HL-60 (cell line): Measurements from ENCODE around the gene ASB8.

Source experiments
- CTCF ChIP-seq: IDR thresholded peaks from one replicate; pipeline ENCODE4 v1.5.1; 2011; ENCODE audit warnings: low read length, control low read depth, inconsistent platforms; ENCODE audit not compliant: insufficient read depth
- GABPA ChIP-seq: IDR thresholded peaks from 2 replicates; pipeline ENCODE4 v1.6.1; 2012; ENCODE audit warnings: low read depth
- POLR2AphosphoS5 ChIP-seq: IDR thresholded peaks from 2 replicates; pipeline ENCODE4 v1.6.1; 2012; ENCODE audit warnings: low read depth
- REST ChIP-seq: IDR thresholded peaks from 2 replicates; pipeline ENCODE4 v1.6.1; 2012; ENCODE audit warnings: low read depth; ENCODE audit not compliant: insufficient replicate concordance
- SPI1 ChIP-seq: IDR thresholded peaks from 2 replicates; pipeline ENCODE4 v1.6.1; 2012; ENCODE audit warnings: low read depth, mild to moderate bottlenecking, borderline replicate concordance

DNA sequence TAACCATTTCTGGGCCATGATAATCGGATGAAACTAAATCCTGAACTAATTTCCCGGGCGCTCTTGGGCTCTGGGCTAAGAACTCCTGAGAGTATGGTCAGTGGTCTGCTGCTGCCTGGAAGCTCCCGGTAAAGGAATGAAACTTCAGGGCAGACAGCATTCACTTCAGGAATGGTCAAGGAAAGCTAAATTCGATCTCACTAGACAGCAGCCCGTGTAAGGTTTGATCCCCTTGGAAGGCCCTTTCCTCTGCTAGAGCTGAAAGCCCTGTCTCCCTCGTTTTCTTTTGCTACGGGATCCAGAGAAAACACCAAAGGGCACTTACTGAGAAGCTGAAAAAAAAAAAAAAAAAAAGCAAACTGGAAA is 680 bp downstream of the ASB8 start:
- no peak for TF ChIP-seq CTCF
- TF ChIP-seq REST = no peak
- TF ChIP-seq POLR2AphosphoS5 = no peak
- TF ChIP-seq SPI1 = no peak
- no peak for TF ChIP-seq GABPA
